ENCODE results near the gene E2F4.

Gene E2F4

DNA sequence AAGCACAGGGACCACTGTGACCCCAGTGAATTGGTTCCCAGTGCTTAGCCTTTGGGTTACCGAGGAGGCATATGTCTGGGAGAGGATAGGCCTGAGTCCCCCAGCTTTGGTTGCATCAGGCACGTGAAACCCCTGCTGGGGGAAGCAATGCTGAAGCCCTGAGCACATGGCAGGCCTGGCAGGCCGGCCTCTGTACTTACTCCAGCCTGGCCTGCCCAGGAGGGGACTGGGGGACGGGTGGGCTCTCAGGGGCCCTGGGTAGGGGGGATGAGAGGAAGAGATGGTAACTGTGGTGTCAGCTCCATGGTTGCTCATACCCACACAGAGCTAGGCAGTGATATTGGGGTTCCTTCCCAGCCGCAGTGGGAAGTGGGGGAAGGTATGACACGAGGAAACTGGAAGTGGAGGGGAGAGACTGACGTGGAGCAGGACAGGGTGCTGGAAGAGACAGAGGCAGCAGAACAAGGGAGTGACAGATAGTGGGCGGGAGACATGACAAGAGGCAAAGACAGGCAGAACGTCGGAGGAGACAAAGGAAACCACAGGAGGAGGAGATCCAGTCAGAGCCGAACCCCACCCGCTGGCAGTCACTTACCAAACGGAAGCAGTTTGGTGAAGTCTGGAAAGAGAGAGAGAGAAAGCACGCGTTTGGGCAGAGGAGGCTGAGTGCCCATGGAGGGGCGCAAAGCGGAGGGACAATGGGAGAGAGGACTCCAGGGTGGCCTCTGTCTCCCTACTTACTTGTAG lies 44.0 kb downstream of the E2F4 start:
- H3K27me3 ChIP-seq (replicated peaks; ENCODE audit: control insufficient read depth, insufficient read depth, low read length, poor library complexity, severe bottlenecking), result no peaks in the 10 kb centered on the region
- no peaks in the 10 kb centered on the region for H3K9me3 ChIP-seq (ENCODE audit: control insufficient read depth, low read length)
- peaks cover 7% of the 10 kb centered on the region for H3K4me1 ChIP-seq (ENCODE audit: control insufficient read depth, insufficient read depth, low read length, poor library complexity, severe bottlenecking)
- peaks cover 40% of the 10 kb centered on the region for H3K36me3 ChIP-seq (ENCODE audit: control insufficient read depth, insufficient read depth, low read length)
- peak overlapping the region; percentile 71 for H3K27ac ChIP-seq (ENCODE audit: insufficient read depth, low read length, poor library complexity, severe bottlenecking)
- no peak overlapping the region for H3K4me3 ChIP-seq (ENCODE audit: insufficient read depth, low read depth, low read length, poor library complexity, severe bottlenecking)
- peak; percentile 57 to 68 (median 62) for DNase-seq

DNA sequence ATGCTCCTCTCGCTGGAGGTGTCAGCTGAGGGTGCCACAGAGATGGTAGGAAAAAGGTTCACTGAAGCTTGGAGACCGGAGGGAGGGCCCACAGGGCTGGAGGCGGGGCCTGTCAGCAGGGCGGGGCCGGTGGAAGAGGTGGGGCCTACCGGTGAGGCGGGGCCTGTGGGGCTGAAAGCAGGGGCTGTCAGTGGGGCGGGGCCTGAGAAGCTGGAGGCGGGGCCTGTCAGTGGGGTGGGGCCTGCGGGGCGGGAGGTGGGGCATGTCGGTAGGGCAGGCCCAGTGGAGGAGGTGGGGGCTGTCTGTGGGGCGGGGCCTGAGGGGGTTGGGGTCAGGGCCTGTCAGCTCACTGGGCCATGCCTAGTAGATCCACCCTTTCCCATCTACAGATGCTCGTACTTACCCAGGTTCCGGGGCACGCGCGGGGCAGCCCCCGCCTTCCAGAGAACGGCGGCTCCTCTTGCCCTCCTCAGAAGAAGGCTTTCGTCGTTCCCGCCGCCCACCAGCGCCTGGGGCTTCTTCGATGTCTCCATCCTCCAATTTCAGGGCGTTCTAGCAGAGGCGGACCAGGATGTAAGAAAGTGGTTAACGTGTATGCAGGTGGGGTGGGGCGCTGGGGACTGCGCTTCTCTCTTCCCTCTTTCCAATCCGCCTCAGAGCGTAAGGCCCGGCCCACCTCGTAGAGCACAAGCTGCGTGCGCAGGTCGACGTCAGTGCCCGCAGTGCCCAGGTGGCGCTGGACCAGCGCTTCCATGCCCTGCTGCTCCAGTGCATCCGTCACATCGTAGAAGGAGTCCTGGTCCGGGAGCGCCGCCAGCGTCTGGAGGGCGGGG lies 44.8 kb downstream of the E2F4 start:
- DNase-seq, result peak; percentile 74 to 83 (median 77)

DNA sequence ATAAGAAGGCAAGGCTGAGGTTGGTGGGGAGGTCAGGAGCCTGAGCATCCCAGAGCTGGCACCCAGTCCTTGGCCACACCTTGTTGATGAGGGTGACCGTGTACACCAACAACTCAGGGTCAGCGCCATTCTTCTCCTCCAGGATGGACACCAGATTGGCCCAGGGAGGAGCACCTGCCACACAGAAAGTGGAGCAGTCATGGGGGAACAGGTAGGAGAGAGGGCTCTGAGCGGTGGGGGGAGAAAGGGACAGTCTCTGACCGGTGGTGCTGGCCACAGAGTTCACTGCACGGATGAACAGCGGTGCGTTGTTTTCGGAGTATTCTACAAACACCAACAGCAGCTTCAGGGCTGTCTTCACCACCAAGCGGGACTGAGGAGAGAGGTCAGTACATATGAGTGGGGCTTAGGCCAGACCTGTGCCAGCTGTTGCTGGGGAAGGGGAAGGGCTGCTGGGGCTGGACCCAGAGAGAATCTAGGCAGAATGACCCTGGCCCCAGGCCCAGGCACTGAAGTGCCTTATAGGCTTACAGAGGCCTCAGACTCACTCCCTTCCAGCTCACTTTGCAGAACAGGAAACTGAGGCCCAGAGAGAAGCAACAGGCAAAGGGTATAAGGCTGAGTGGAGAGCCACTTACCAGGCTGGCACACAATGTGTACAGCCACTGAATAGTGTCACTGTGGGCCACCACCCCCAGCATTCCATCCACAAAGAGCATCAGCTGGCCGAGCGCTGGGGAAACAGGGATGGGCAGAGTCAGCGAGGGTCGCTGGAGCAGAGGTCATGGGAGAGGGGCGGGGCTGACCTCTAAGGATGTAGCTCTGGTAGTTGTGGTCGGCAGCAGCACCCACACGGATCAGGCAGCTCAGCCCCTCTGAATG lies 45.7 kb downstream of the E2F4 start:
- DNase-seq, result no peak
- Histone ChIP-seq H3K27ac (ENCODE audit: insufficient read depth, low read length, poor library complexity, severe bottlenecking) (peak overlapping the region; percentile 7), H3K36me3 (ENCODE audit: control insufficient read depth, insufficient read depth, low read length) (peaks cover 33% of the 10 kb centered on the region), H3K27me3 (replicated peaks; ENCODE audit: control insufficient read depth, insufficient read depth, low read length, poor library complexity, severe bottlenecking) (no peaks in the 10 kb centered on the region), H3K4me3 (ENCODE audit: insufficient read depth, low read depth, low read length, poor library complexity, severe bottlenecking) (no peak overlapping the region), H3K9me3 (ENCODE audit: control insufficient read depth, low read length) (no peaks in the 10 kb centered on the region), H3K4me1 (ENCODE audit: control insufficient read depth, insufficient read depth, low read length, poor library complexity, severe bottlenecking) (peaks cover 7% of the 10 kb centered on the region)

More for the DNA sequence above, 44.8 kb downstream of the E2F4 start:
- peaks cover 7% of the 10 kb centered on the region for H3K4me1 ChIP-seq (ENCODE audit: control insufficient read depth, insufficient read depth, low read length, poor library complexity, severe bottlenecking)
- H3K27ac ChIP-seq (ENCODE audit: insufficient read depth, low read length, poor library complexity, severe bottlenecking), result peak overlapping the region; percentile 71
- H3K27me3 ChIP-seq (replicated peaks; ENCODE audit: control insufficient read depth, insufficient read depth, low read length, poor library complexity, severe bottlenecking), result no peaks in the 10 kb centered on the region
- peaks cover 33% of the 10 kb centered on the region for H3K36me3 ChIP-seq (ENCODE audit: control insufficient read depth, insufficient read depth, low read length)
- H3K9me3 ChIP-seq (ENCODE audit: control insufficient read depth, low read length), result no peaks in the 10 kb centered on the region
- H3K4me3 ChIP-seq (ENCODE audit: insufficient read depth, low read depth, low read length, poor library complexity, severe bottlenecking), result no peak overlapping the region

DNA sequence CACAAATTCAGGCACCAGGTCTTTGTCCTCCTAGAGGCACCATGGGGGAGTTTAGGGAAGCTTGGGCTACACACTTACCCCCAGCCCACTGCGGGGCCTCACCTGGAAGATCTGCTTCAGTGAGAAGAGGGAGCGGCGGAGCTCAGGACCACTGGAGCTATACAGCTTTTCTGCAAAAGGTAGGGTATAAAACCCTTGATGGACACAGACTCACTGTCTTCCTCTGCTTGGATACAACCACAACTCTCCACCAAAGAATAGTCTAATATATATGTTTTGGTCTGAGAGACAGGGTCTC lies 46.3 kb downstream of the E2F4 start:
- Histone ChIP-seq H3K9me3 (ENCODE audit: control insufficient read depth, low read length) (no peaks in the 10 kb centered on the region), H3K36me3 (ENCODE audit: control insufficient read depth, insufficient read depth, low read length) (peaks cover 33% of the 10 kb centered on the region), H3K4me1 (ENCODE audit: control insufficient read depth, insufficient read depth, low read length, poor library complexity, severe bottlenecking) (peaks cover 7% of the 10 kb centered on the region), H3K27ac (ENCODE audit: insufficient read depth, low read length, poor library complexity, severe bottlenecking) (no peak overlapping the region), H3K27me3 (replicated peaks; ENCODE audit: control insufficient read depth, insufficient read depth, low read length, poor library complexity, severe bottlenecking) (no peaks in the 10 kb centered on the region), H3K4me3 (ENCODE audit: insufficient read depth, low read depth, low read length, poor library complexity, severe bottlenecking) (no peak overlapping the region)
- no peak for DNase-seq

DNA sequence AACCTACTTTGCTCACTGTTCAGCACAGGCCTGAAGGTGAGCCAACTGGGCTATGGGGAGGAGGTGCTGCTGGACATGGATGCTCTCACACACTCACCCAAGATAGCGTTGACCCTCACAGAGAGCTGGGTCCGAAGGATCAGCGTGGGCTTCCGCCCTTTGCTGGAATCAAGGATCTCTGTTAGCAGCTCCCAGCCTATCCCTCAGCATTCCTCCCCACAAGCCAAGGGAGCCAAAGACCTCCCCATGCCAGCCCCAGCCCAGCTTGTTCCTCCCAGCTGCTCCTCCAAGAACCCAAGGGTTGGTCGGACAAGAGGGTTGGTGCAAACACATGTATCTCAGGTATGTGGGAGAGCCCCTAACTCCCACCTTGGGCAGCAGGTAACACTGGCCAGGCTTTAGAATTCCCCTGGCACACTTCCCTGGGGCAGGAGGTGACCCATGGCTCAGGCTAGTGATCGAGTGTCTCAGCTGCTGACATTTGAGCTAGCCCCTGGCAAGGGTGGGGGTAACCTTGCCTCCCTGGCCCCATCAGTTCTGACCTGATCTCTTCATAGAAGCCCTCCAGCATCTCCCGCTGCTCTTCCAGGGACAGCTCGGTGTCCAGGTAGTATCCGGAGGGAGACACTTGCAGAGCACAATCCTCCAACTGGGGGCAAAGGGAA lies 47.0 kb downstream of the E2F4 start:
- peaks cover 32% of the 10 kb centered on the region for H3K36me3 ChIP-seq (ENCODE audit: control insufficient read depth, insufficient read depth, low read length)
- H3K27me3 ChIP-seq (replicated peaks; ENCODE audit: control insufficient read depth, insufficient read depth, low read length, poor library complexity, severe bottlenecking), result no peaks in the 10 kb centered on the region
- no peak for DNase-seq
- no peak overlapping the region for H3K27ac ChIP-seq (ENCODE audit: insufficient read depth, low read length, poor library complexity, severe bottlenecking)
- H3K9me3 ChIP-seq (ENCODE audit: control insufficient read depth, low read length), result no peaks in the 10 kb centered on the region
- peaks cover 14% of the 10 kb centered on the region for H3K4me1 ChIP-seq (ENCODE audit: control insufficient read depth, insufficient read depth, low read length, poor library complexity, severe bottlenecking)
- H3K4me3 ChIP-seq (ENCODE audit: insufficient read depth, low read depth, low read length, poor library complexity, severe bottlenecking), result no peak overlapping the region

DNA sequence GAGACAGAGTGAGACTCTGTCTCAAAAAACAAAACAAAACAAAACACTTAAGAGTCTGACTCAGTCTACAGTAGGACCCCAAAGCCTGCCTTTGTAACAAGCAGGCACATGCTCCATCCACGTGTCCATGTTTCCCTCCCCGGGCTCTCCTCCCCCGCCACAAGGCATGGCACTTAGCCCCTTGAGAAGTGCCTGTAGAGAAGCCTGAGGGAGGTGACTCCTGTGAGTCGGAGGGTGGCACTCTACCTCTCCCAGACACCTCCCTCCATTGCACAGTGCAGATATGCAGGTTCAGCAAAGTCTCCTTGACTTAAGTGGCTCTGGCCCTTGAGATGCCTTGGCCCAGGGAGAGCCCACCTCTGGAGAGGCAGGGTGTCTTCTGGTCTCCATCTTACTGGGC lies 48.6 kb downstream of the E2F4 start:
- no peak overlapping the region for H3K27ac ChIP-seq (ENCODE audit: insufficient read depth, low read length, poor library complexity, severe bottlenecking)
- no peak overlapping the region for H3K4me3 ChIP-seq (ENCODE audit: insufficient read depth, low read depth, low read length, poor library complexity, severe bottlenecking)
- no peaks in the 10 kb centered on the region for H3K9me3 ChIP-seq (ENCODE audit: control insufficient read depth, low read length)
- DNase-seq, result no peak
- H3K36me3 ChIP-seq (ENCODE audit: control insufficient read depth, insufficient read depth, low read length), result peaks cover 23% of the 10 kb centered on the region
- no peaks in the 10 kb centered on the region for H3K27me3 ChIP-seq (replicated peaks; ENCODE audit: control insufficient read depth, insufficient read depth, low read length, poor library complexity, severe bottlenecking)
- H3K4me1 ChIP-seq (ENCODE audit: control insufficient read depth, insufficient read depth, low read length, poor library complexity, severe bottlenecking), result peaks cover 27% of the 10 kb centered on the region

DNA sequence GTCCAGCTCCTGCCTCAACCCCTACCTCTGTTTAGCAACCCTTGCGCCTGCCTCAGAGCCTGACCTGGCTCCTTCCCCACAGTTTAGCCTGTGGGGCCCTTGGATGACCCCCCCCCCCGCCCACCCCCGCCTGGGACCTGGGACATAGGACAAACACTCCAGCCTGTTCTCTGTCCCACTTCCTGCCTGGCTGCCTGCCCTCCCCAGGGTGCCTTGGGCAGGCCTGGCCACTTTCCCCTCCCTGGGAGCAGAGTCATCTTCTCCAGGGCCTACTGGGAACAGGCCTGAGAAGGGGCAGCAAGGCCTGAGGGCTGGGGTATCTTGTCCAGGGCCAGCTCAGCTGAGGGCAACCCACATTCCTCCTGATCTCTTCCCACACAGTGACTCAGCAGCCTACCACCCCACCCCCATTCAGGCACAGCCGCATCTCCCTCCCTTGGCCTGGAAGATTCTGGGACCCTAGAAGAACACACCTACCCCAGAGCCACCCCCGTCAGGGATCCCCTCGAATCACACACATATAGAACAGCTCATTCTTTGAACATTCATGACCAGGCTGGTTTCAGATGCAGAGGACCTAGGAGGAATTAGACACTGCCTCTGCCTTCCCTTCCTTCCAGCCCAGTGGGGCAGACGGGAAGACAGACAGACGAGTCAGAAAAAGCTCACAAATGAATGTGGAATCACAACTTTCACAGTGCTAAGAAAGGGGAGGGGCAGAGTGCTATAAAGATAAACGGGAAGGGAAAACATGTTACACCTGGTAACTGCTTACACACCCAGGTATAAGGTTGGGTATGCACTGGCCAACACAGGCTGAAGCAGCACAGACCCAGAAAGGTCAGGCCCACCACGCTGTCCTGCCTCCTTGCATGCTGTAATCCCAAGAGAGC lies 49.3 kb downstream of the E2F4 start:
- Histone ChIP-seq H3K4me1 (ENCODE audit: control insufficient read depth, insufficient read depth, low read length, poor library complexity, severe bottlenecking) (peaks cover 28% of the 10 kb centered on the region), H3K36me3 (ENCODE audit: control insufficient read depth, insufficient read depth, low read length) (peaks cover 23% of the 10 kb centered on the region), H3K27ac (ENCODE audit: insufficient read depth, low read length, poor library complexity, severe bottlenecking) (peak overlapping the region; percentile 28), H3K27me3 (replicated peaks; ENCODE audit: control insufficient read depth, insufficient read depth, low read length, poor library complexity, severe bottlenecking) (no peaks in the 10 kb centered on the region), H3K9me3 (ENCODE audit: control insufficient read depth, low read length) (no peaks in the 10 kb centered on the region), H3K4me3 (ENCODE audit: insufficient read depth, low read depth, low read length, poor library complexity, severe bottlenecking) (no peak overlapping the region)
- DNase-seq, result no peak

DNA sequence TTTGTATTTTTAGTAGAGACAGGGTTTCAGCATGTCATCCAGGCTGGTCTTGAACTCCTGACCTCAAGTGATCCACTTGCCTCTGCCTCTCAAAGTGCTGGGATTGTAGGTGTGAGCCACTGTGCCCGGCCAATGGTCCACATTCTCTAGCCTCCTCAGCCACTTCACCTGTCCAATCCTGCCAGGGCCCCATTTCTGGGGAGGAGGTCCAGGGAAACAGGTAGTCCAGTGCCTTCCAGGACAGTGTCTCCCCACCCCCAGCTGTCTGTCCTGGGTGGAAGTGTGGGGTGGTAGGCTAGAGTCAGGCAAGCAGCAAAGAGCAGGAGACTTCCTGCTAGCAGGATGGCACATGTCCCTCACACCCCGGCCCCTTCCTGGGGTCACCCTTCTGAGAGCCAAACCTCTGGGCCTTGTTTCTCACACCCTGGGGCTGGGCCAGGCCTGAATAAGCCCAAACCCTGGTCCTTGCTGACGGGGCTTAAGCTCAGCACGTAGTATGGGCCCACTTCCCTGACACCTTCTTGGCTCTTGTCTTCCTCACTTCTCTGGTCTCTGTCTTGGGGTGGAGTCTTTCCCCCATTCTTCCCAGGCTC lies 50.3 kb downstream of the E2F4 start:
- Histone ChIP-seq H3K27ac (ENCODE audit: insufficient read depth, low read length, poor library complexity, severe bottlenecking) (peak overlapping the region; percentile 49), H3K36me3 (ENCODE audit: control insufficient read depth, insufficient read depth, low read length) (peaks cover 19% of the 10 kb centered on the region), H3K4me1 (ENCODE audit: control insufficient read depth, insufficient read depth, low read length, poor library complexity, severe bottlenecking) (peaks cover 32% of the 10 kb centered on the region), H3K9me3 (ENCODE audit: control insufficient read depth, low read length) (no peaks in the 10 kb centered on the region), H3K27me3 (replicated peaks; ENCODE audit: control insufficient read depth, insufficient read depth, low read length, poor library complexity, severe bottlenecking) (no peaks in the 10 kb centered on the region), H3K4me3 (ENCODE audit: insufficient read depth, low read depth, low read length, poor library complexity, severe bottlenecking) (no peak overlapping the region)
- no peak for DNase-seq

All from effector memory CD4-positive, alpha-beta T cell (primary cell).